Nephron progenitor cell (in vitro differentiated cells): ENCODE measurements around the gene GRM1.

Source experiments
- DNase-seq: peaks from one replicate; pipeline ENCODE4 v3.0.0; 2021
- H3K27ac Mint-ChIP-seq: 2 replicates; pipeline ENCODE4 v1.8.0; 2021; ENCODE audit warnings: mild to moderate bottlenecking, moderate library complexity, mixed read lengths
- H3K27me3 Mint-ChIP-seq: 2 replicates; pipeline ENCODE4 v1.8.0; 2021; ENCODE audit warnings: mild to moderate bottlenecking, low read depth, mixed read lengths; ENCODE audit not compliant: poor library complexity
- H3K36me3 Mint-ChIP-seq: 2 replicates; pipeline ENCODE4 v1.8.0; 2021; ENCODE audit warnings: low read depth, mixed read lengths
- H3K4me1 Mint-ChIP-seq: 2 replicates; pipeline ENCODE4 v1.8.0; 2021; ENCODE audit warnings: mixed read lengths
- H3K4me3 Mint-ChIP-seq: 2 replicates; pipeline ENCODE4 v1.8.0; 2021; ENCODE audit warnings: mild to moderate bottlenecking, moderate library complexity, mixed read lengths
- H3K9me3 Mint-ChIP-seq: 2 replicates; pipeline ENCODE4 v1.8.0; 2021; ENCODE audit warnings: mild to moderate bottlenecking, moderate library complexity, mixed read lengths
- CTCF ChIP-seq: fragments of 200-600 bp; sonication (generic); IDR thresholded peaks from 2 replicates; pipeline ENCODE4 v1.5.0; 2021; ENCODE audit warnings: antibody characterized with exemption

The GRM1 gene

GRCh38 chr6:146246028-146246427 is 217.2 kb downstream of the GRM1 start:
- TF ChIP-seq CTCF, result no peak
- Mint-ChIP-seq H3K27me3 (peaks cover 7% of the 10 kb centered on the region), H3K4me3 (no peak overlapping the region), H3K36me3 (no peaks in the 10 kb centered on the region), H3K27ac (no peak overlapping the region), H3K9me3 (peaks cover 13% of the 10 kb centered on the region), H3K4me1 (no peaks in the 10 kb centered on the region)
- DNase-seq, result no peak

- no peak for TF ChIP-seq CTCF
- Mint-ChIP-seq H3K4me3 (no peak overlapping the region), H3K4me1 (no peaks in the 10 kb centered on the region), H3K9me3 (no peaks in the 10 kb centered on the region), H3K27ac (no peak overlapping the region), H3K27me3 (no peaks in the 10 kb centered on the region), H3K36me3 (no peaks in the 10 kb centered on the region)
- DNase-seq, result no peak
Observed at GRCh38 chr6:146253691-146254090, 224.8 kb downstream of the GRM1 start.

- H3K27me3 Mint-ChIP-seq, result no peaks in the 10 kb centered on the region
- no peaks in the 10 kb centered on the region for H3K9me3 Mint-ChIP-seq
- TF ChIP-seq CTCF, result no peak
- no peak overlapping the region for H3K4me3 Mint-ChIP-seq
- no peak for DNase-seq
- no peaks in the 10 kb centered on the region for H3K36me3 Mint-ChIP-seq
- H3K4me1 Mint-ChIP-seq, result no peaks in the 10 kb centered on the region
- no peak overlapping the region for H3K27ac Mint-ChIP-seq
Observed at GRCh38 chr6:146258206-146258605, 229.3 kb downstream of the GRM1 start.

GRCh38 chr6:146260886-146261285 is 232.0 kb downstream of the GRM1 start:
- no peak for DNase-seq
- Mint-ChIP-seq H3K27me3 (no peaks in the 10 kb centered on the region), H3K36me3 (no peaks in the 10 kb centered on the region), H3K4me3 (no peak overlapping the region), H3K9me3 (no peaks in the 10 kb centered on the region), H3K27ac (no peak overlapping the region), H3K4me1 (no peaks in the 10 kb centered on the region)
- no peak for TF ChIP-seq CTCF

GRCh38 chr6:146265056-146265455 is 236.2 kb downstream of the GRM1 start:
- TF ChIP-seq CTCF, result no peak
- Mint-ChIP-seq H3K27me3 (no peaks in the 10 kb centered on the region), H3K4me1 (no peaks in the 10 kb centered on the region), H3K36me3 (no peaks in the 10 kb centered on the region), H3K4me3 (no peak overlapping the region), H3K9me3 (no peaks in the 10 kb centered on the region), H3K27ac (no peak overlapping the region)
- no peak for DNase-seq

GRCh38 chr6:146267447-146267846 is 238.6 kb downstream of the GRM1 start:
- Mint-ChIP-seq H3K9me3 (no peaks in the 10 kb centered on the region), H3K4me3 (no peak overlapping the region), H3K27me3 (no peaks in the 10 kb centered on the region), H3K4me1 (no peaks in the 10 kb centered on the region), H3K36me3 (no peaks in the 10 kb centered on the region), H3K27ac (no peak overlapping the region)
- no peak for TF ChIP-seq CTCF
- DNase-seq, result no peak
